Neuronal stem cell (in vitro differentiated cells): ENCODE data around the gene OBP2A.

Source experiments
- DNase-seq: peaks from one replicate; pipeline ENCODE4 v3.0.0-alpha.2; 2013; ENCODE audit warnings: low spot score
- H2AFZ ChIP-seq: one replicate; pipeline ENCODE4 v1.6.1; 2013; ENCODE audit warnings: mild to moderate bottlenecking, low read length, inconsistent platforms
- H2AK5ac ChIP-seq: 2 replicates; pipeline ENCODE4 v1.6.1; 2013; ENCODE audit warnings: low read depth, mild to moderate bottlenecking, inconsistent platforms, low read length, moderate library complexity, mixed read lengths
- H2BK120ac ChIP-seq: 2 replicates; pipeline ENCODE4 v1.6.1; 2013; ENCODE audit warnings: low read depth, mild to moderate bottlenecking, inconsistent platforms, low read length, moderate library complexity, mixed read lengths
- H2BK12ac ChIP-seq: one replicate; pipeline ENCODE4 v1.6.1; 2013; ENCODE audit warnings: low read length, inconsistent platforms
- H2BK15ac ChIP-seq: 2 replicates; pipeline ENCODE4 v1.6.1; 2013; ENCODE audit warnings: mild to moderate bottlenecking, low read length, inconsistent platforms, mixed read lengths
- H2BK5ac ChIP-seq: one replicate; pipeline ENCODE4 v1.6.1; 2013; ENCODE audit warnings: inconsistent platforms, mild to moderate bottlenecking, low read length, moderate library complexity
- H3K14ac ChIP-seq: one replicate; pipeline ENCODE4 v1.6.1; 2013; ENCODE audit warnings: low read length, inconsistent platforms
- H3K18ac ChIP-seq: 2 replicates; pipeline ENCODE4 v1.6.1; 2013; ENCODE audit warnings: low read length, inconsistent platforms
- H3K23ac ChIP-seq: 2 replicates; pipeline ENCODE4 v1.6.1; 2013; ENCODE audit warnings: low read depth, mild to moderate bottlenecking, mixed read lengths, low read length, inconsistent platforms; ENCODE audit not compliant: poor library complexity
- H3K27ac ChIP-seq: replicated peaks from 3 replicates; pipeline ENCODE4 v1.5.1; 2013; ENCODE audit warnings: low read length, inconsistent platforms
- H3K27me3 ChIP-seq, 3 experiments: 2 replicates each; pipeline ENCODE4 v1.6.1; 2013; ENCODE audit warnings: low read length in 3 of 3, mild to moderate bottlenecking in 2 of 3, inconsistent platforms in 1 of 3, low read depth in 1 of 3, mixed read lengths in 1 of 3, moderate library complexity in 1 of 3; ENCODE audit not compliant: control insufficient read depth in 3 of 3, insufficient read depth in 3 of 3
- H3K36me3 ChIP-seq, 2 donors: replicated peaks in 1 of 2; 2 replicates each; pipeline ENCODE4 v1.6.1; 2013; ENCODE audit warnings: low read length in 2 of 2; ENCODE audit not compliant: control insufficient read depth in 2 of 2, insufficient read depth in 2 of 2
- H3K4ac ChIP-seq: 2 replicates; pipeline ENCODE4 v1.6.1; 2013; ENCODE audit warnings: inconsistent platforms, mild to moderate bottlenecking, low read length, moderate library complexity
- H3K4me1 ChIP-seq, 2 donors: 1 replicate in 1 of 2; 2 replicates in 1 of 2; pipeline ENCODE4 v1.6.1; 2013; ENCODE audit warnings: low read length in 2 of 2, low read depth in 1 of 2; ENCODE audit not compliant: control insufficient read depth in 2 of 2, insufficient read depth in 1 of 2
- H3K4me2 ChIP-seq: one replicate; pipeline ENCODE4 v1.6.1; 2013; ENCODE audit warnings: mild to moderate bottlenecking, low read length, inconsistent platforms; ENCODE audit not compliant: insufficient read depth, poor library complexity, severe bottlenecking
- H3K4me3 ChIP-seq, 2 donors: 2 replicates each; pipeline ENCODE4 v1.5.1; 2013; ENCODE audit warnings: low read length in 2 of 2, mild to moderate bottlenecking in 2 of 2, inconsistent platforms in 1 of 2, moderate library complexity in 1 of 2
- H3K79me1 ChIP-seq: one replicate; pipeline ENCODE4 v1.6.1; 2013; ENCODE audit warnings: low read depth, mild to moderate bottlenecking, inconsistent platforms, low read length, moderate library complexity
- H3K9ac ChIP-seq: one replicate; pipeline ENCODE4 v1.6.1; 2013; ENCODE audit warnings: mild to moderate bottlenecking, low read depth, low read length, inconsistent platforms; ENCODE audit not compliant: poor library complexity
- H3K9me3 ChIP-seq, 2 donors: replicated peaks in 1 of 2; 2 replicates each; pipeline versions ENCODE3 to v1.6.1; 2013; ENCODE audit warnings: low read length in 2 of 2, mild to moderate bottlenecking in 2 of 2, inconsistent platforms in 1 of 2, low read depth in 1 of 2, mixed read lengths in 1 of 2, moderate library complexity in 1 of 2; ENCODE audit not compliant: control insufficient read depth in 2 of 2, insufficient read depth in 1 of 2
- H4K8ac ChIP-seq: one replicate; pipeline ENCODE4 v1.6.1; 2013; ENCODE audit warnings: low read depth, mild to moderate bottlenecking, inconsistent platforms, low read length, moderate library complexity
- H4K91ac ChIP-seq: one replicate; pipeline ENCODE4 v1.6.1; 2013; ENCODE audit warnings: low read length, low read depth, mild to moderate bottlenecking, inconsistent platforms; ENCODE audit not compliant: poor library complexity
- WGBS, 2 donors: extraction: QIAGEN DNeasy Blood & Tissue Kit; methylation state at CpG; one replicate each; pipeline ENCODE4 v1.1.7; 2013; ENCODE audit warnings: missing lambda C conversion rate in 2 of 2, mixed read lengths in 1 of 2; ENCODE audit not compliant: insufficient read length in 2 of 2, insufficient replicate concordance in 1 of 2; ENCODE audit errors: extremely low coverage in 2 of 2; 5-methylcytosine and 5-hydroxymethylcytosine counted together

The OBP2A gene

GRCh38 chr9:135565141-135565628 is 19.3 kb downstream of the OBP2A start:
- H3K4me2 ChIP-seq = no peak overlapping the region
- H3K4me1 ChIP-seq = peaks cover 0 to 4% of the 10 kb centered on the region in 2 donors
- peak overlapping the region; percentile 79 for H2AK5ac ChIP-seq
- peak overlapping the region; percentile 75 for H2BK5ac ChIP-seq
- H3K9ac ChIP-seq = no peak overlapping the region
- no peak overlapping the region for H3K27ac ChIP-seq
- peak overlapping the region; percentile 43 for H4K8ac ChIP-seq
- no peak overlapping the region for H2AFZ ChIP-seq
- H3K4me3 ChIP-seq = no peak overlapping the region
- no CpG with 5 or more reads among the region's 9 CpGs for WGBS, 2 donors
- no peak overlapping the region for H3K23ac ChIP-seq
- H2BK120ac ChIP-seq = peak overlapping the region; percentile 17
- no peak overlapping the region for H2BK15ac ChIP-seq
- no peak overlapping the region for H4K91ac ChIP-seq
- DNase-seq = no peak
- no peaks in the 10 kb centered on the region for H3K9me3 ChIP-seq
- H3K4ac ChIP-seq = no peak overlapping the region
- no peaks in the 10 kb centered on the region for H3K36me3 ChIP-seq
- H2BK12ac ChIP-seq = no peak overlapping the region
- H3K18ac ChIP-seq = peak overlapping the region; percentile 75
- H3K14ac ChIP-seq = peak overlapping the region; percentile 82
- H3K79me1 ChIP-seq = peaks cover 3% of the 10 kb centered on the region
- H3K27me3 ChIP-seq = peaks cover 0 to 9% (median 0%) of the 10 kb centered on the region in 3 experiments

GRCh38 chr9:135565636-135566035 is 19.7 kb downstream of the OBP2A start:
- no peaks in the 10 kb centered on the region for H3K36me3 ChIP-seq
- H3K27ac ChIP-seq = no peak overlapping the region
- H2BK5ac ChIP-seq = peak overlapping the region; percentile 75
- H3K9me3 ChIP-seq = no peaks in the 10 kb centered on the region
- peak overlapping the region; percentile 75 for H3K18ac ChIP-seq
- H3K4me3 ChIP-seq = no peak overlapping the region
- peaks cover 3% of the 10 kb centered on the region for H3K79me1 ChIP-seq
- H3K4ac ChIP-seq = no peak overlapping the region
- H4K91ac ChIP-seq = no peak overlapping the region
- H2BK15ac ChIP-seq = no peak overlapping the region
- no peak for DNase-seq
- no CpG with 5 or more reads among the region's 8 CpGs for WGBS, 2 donors
- H2AFZ ChIP-seq = no peak overlapping the region
- peak overlapping the region; percentile 18 for H3K9ac ChIP-seq
- no peak overlapping the region for H3K23ac ChIP-seq
- H2BK120ac ChIP-seq = peak overlapping the region; percentile 17
- H3K27me3 ChIP-seq = peaks cover 0 to 9% (median 0%) of the 10 kb centered on the region in 3 experiments
- H2BK12ac ChIP-seq = no peak overlapping the region
- H3K14ac ChIP-seq = peak overlapping the region; percentile 82
- peak overlapping the region; percentile 79 for H2AK5ac ChIP-seq
- peak overlapping the region; percentile 43 for H4K8ac ChIP-seq
- no peak overlapping the region for H3K4me2 ChIP-seq
- peaks cover 0 to 4% of the 10 kb centered on the region in 2 donors for H3K4me1 ChIP-seq

- H2BK5ac ChIP-seq = no peak overlapping the region
- H2AK5ac ChIP-seq = no peak overlapping the region
- H3K18ac ChIP-seq = no peak overlapping the region
- no peak overlapping the region for H3K4me3 ChIP-seq
- peak overlapping the region; percentile 1 for H3K14ac ChIP-seq
- no peaks in the 10 kb centered on the region for H3K9me3 ChIP-seq
- no peak overlapping the region for H2BK12ac ChIP-seq
- no peak overlapping the region for H3K9ac ChIP-seq
- H3K23ac ChIP-seq = no peak overlapping the region
- H3K4me1 ChIP-seq = peaks cover 0 to 4% of the 10 kb centered on the region in 2 donors
- no peak overlapping the region for H3K27ac ChIP-seq
- H3K4me2 ChIP-seq = no peak overlapping the region
- no CpG with 5 or more reads among the region's 10 CpGs for WGBS, 2 donors
- no peak overlapping the region for H3K4ac ChIP-seq
- H4K91ac ChIP-seq = no peak overlapping the region
- no peak overlapping the region for H2BK15ac ChIP-seq
- no peak for DNase-seq
- peaks cover 0 to 9% (median 0%) of the 10 kb centered on the region in 3 experiments for H3K27me3 ChIP-seq
- H3K36me3 ChIP-seq = no peaks in the 10 kb centered on the region
- no peak overlapping the region for H4K8ac ChIP-seq
- no peak overlapping the region for H2BK120ac ChIP-seq
- H2AFZ ChIP-seq = no peak overlapping the region
- H3K79me1 ChIP-seq = peaks cover 3% of the 10 kb centered on the region
Observed at GRCh38 chr9:135566552-135566951, 20.6 kb downstream of the OBP2A start.

GRCh38 chr9:135567311-135567710 is 21.4 kb downstream of the OBP2A start:
- Histone ChIP-seq H4K91ac (no peak overlapping the region), H3K14ac (no peak overlapping the region), H3K36me3 (no peaks in the 10 kb centered on the region), H2BK15ac (no peak overlapping the region), H3K27me3 (peaks cover 0 to 9% (median 0%) of the 10 kb centered on the region in 3 experiments), H3K4me2 (no peak overlapping the region), H3K18ac (no peak overlapping the region), H2AK5ac (no peak overlapping the region), H3K4me1 (peaks cover 0 to 4% of the 10 kb centered on the region in 2 donors), H2BK12ac (no peak overlapping the region), H3K9me3 (no peaks in the 10 kb centered on the region), H2BK5ac (no peak overlapping the region), H3K27ac (no peak overlapping the region), H2AFZ (no peak overlapping the region), H3K9ac (no peak overlapping the region), H2BK120ac (no peak overlapping the region), H3K79me1 (peaks cover 3% of the 10 kb centered on the region), H3K4me3 (no peak overlapping the region), H3K4ac (no peak overlapping the region), H3K23ac (no peak overlapping the region), H4K8ac (no peak overlapping the region)
- DNase-seq = no peak
- no CpG with 5 or more reads among the region's 9 CpGs for WGBS, 2 donors
